ENCODE measurements around the gene GID8.

GID8 gene

GRCh38 chr20:62991196-62991807 is 53.4 kb downstream of the GID8 start:
- no peak overlapping the region for H3K27ac ChIP-seq (ENCODE audit: low read length)
- H3K27me3 ChIP-seq (ENCODE audit: control insufficient read depth, insufficient read depth, low read length) = no peaks in the 10 kb centered on the region
- no peak overlapping the region for H3K4me3 ChIP-seq (ENCODE audit: low read length)
- H3K9me3 ChIP-seq (ENCODE audit: control insufficient read depth, insufficient read depth, low read length) = no peaks in the 10 kb centered on the region
- peaks cover 5% of the 10 kb centered on the region for H3K4me1 ChIP-seq (ENCODE audit: control insufficient read depth, insufficient read depth, low read length)
- WGBS (ENCODE audit: insufficient coverage, insufficient read length) = no CpG with 5 or more reads among the region's 13 CpGs
- no peak for DNase-seq (ENCODE audit: low read depth, low spot score)
- no peaks in the 10 kb centered on the region for H3K36me3 ChIP-seq (ENCODE audit: control insufficient read depth, insufficient read depth, low read length)

- no CpG with 5 or more reads among the region's 6 CpGs for WGBS (ENCODE audit: insufficient coverage, insufficient read length)
- Histone ChIP-seq H3K4me1 (ENCODE audit: control insufficient read depth, insufficient read depth, low read length) (peaks cover 4% of the 10 kb centered on the region), H3K36me3 (ENCODE audit: control insufficient read depth, insufficient read depth, low read length) (no peaks in the 10 kb centered on the region), H3K27ac (ENCODE audit: low read length) (no peak overlapping the region), H3K9me3 (ENCODE audit: control insufficient read depth, insufficient read depth, low read length) (no peaks in the 10 kb centered on the region), H3K27me3 (ENCODE audit: control insufficient read depth, insufficient read depth, low read length) (no peaks in the 10 kb centered on the region), H3K4me3 (ENCODE audit: low read length) (no peak overlapping the region)
- DNase-seq (ENCODE audit: low read depth, low spot score) = no peak
Observed at GRCh38 chr20:62991863-62992262, 53.9 kb downstream of the GID8 start.

GRCh38 chr20:62993856-62994494 is 56.0 kb downstream of the GID8 start:
- Histone ChIP-seq H3K36me3 (ENCODE audit: control insufficient read depth, insufficient read depth, low read length) (no peaks in the 10 kb centered on the region), H3K27me3 (ENCODE audit: control insufficient read depth, insufficient read depth, low read length) (no peaks in the 10 kb centered on the region), H3K27ac (ENCODE audit: low read length) (no peak overlapping the region), H3K4me3 (ENCODE audit: low read length) (no peak overlapping the region), H3K4me1 (ENCODE audit: control insufficient read depth, insufficient read depth, low read length) (no peaks in the 10 kb centered on the region; the same call in 1 of the 2 replicates), H3K9me3 (ENCODE audit: control insufficient read depth, insufficient read depth, low read length) (no peaks in the 10 kb centered on the region)
- DNase-seq (ENCODE audit: low read depth, low spot score) = no peak
- WGBS (ENCODE audit: insufficient coverage, insufficient read length) = no CpG with 5 or more reads among the region's 23 CpGs

GRCh38 chr20:62994869-62995281 is 56.9 kb downstream of the GID8 start:
- no peaks in the 10 kb centered on the region for H3K9me3 ChIP-seq (ENCODE audit: control insufficient read depth, insufficient read depth, low read length)
- no peaks in the 10 kb centered on the region for H3K27me3 ChIP-seq (ENCODE audit: control insufficient read depth, insufficient read depth, low read length)
- DNase-seq (ENCODE audit: low read depth, low spot score) = no peak
- H3K36me3 ChIP-seq (ENCODE audit: control insufficient read depth, insufficient read depth, low read length) = no peaks in the 10 kb centered on the region
- H3K4me1 ChIP-seq (ENCODE audit: control insufficient read depth, insufficient read depth, low read length) = no peaks in the 10 kb centered on the region; the same call in 1 of the 2 replicates
- no peak overlapping the region for H3K27ac ChIP-seq (ENCODE audit: low read length)
- H3K4me3 ChIP-seq (ENCODE audit: low read length) = no peak overlapping the region
- no CpG with 5 or more reads among the region's 19 CpGs for WGBS (ENCODE audit: insufficient coverage, insufficient read length)

GRCh38 chr20:62995481-62995880 is 57.5 kb downstream of the GID8 start:
- no peaks in the 10 kb centered on the region for H3K9me3 ChIP-seq (ENCODE audit: control insufficient read depth, insufficient read depth, low read length)
- no peak overlapping the region for H3K4me3 ChIP-seq (ENCODE audit: low read length)
- H3K27ac ChIP-seq (ENCODE audit: low read length) = no peak overlapping the region
- H3K27me3 ChIP-seq (ENCODE audit: control insufficient read depth, insufficient read depth, low read length) = no peaks in the 10 kb centered on the region
- no peak for DNase-seq (ENCODE audit: low read depth, low spot score)
- H3K4me1 ChIP-seq (ENCODE audit: control insufficient read depth, insufficient read depth, low read length) = no peaks in the 10 kb centered on the region; the same call in 1 of the 2 replicates
- WGBS (ENCODE audit: insufficient coverage, insufficient read length) = no CpG with 5 or more reads among the region's 11 CpGs
- no peaks in the 10 kb centered on the region for H3K36me3 ChIP-seq (ENCODE audit: control insufficient read depth, insufficient read depth, low read length)

- H3K36me3 ChIP-seq (ENCODE audit: control insufficient read depth, insufficient read depth, low read length) = no peaks in the 10 kb centered on the region
- H3K27ac ChIP-seq (ENCODE audit: low read length) = no peak overlapping the region
- H3K4me3 ChIP-seq (ENCODE audit: low read length) = no peak overlapping the region
- H3K4me1 ChIP-seq (ENCODE audit: control insufficient read depth, insufficient read depth, low read length) = no peaks in the 10 kb centered on the region; the same call in 1 of the 2 replicates
- DNase-seq (ENCODE audit: low read depth, low spot score) = no peak
- no peaks in the 10 kb centered on the region for H3K27me3 ChIP-seq (ENCODE audit: control insufficient read depth, insufficient read depth, low read length)
- H3K9me3 ChIP-seq (ENCODE audit: control insufficient read depth, insufficient read depth, low read length) = no peaks in the 10 kb centered on the region
- no CpG with 5 or more reads among the region's 25 CpGs for WGBS (ENCODE audit: insufficient coverage, insufficient read length)
Observed at GRCh38 chr20:62995898-62996595, 58.1 kb downstream of the GID8 start.

GRCh38 chr20:62996596-62996982 is 58.6 kb downstream of the GID8 start:
- Histone ChIP-seq H3K4me1 (ENCODE audit: control insufficient read depth, insufficient read depth, low read length) (no peaks in the 10 kb centered on the region; the same call in 1 of the 2 replicates), H3K36me3 (ENCODE audit: control insufficient read depth, insufficient read depth, low read length) (no peaks in the 10 kb centered on the region), H3K9me3 (ENCODE audit: control insufficient read depth, insufficient read depth, low read length) (no peaks in the 10 kb centered on the region), H3K4me3 (ENCODE audit: low read length) (no peak overlapping the region), H3K27me3 (ENCODE audit: control insufficient read depth, insufficient read depth, low read length) (0 out of 2 replicates have a peak, but pooled peaks cover 1% of the 10 kb centered on the region), H3K27ac (ENCODE audit: low read length) (no peak overlapping the region)
- no CpG with 5 or more reads among the region's 14 CpGs for WGBS (ENCODE audit: insufficient coverage, insufficient read length)
- no peak for DNase-seq (ENCODE audit: low read depth, low spot score)

- no peak overlapping the region for H3K27ac ChIP-seq (ENCODE audit: low read length)
- no peak for DNase-seq (ENCODE audit: low read depth, low spot score)
- no CpG with 5 or more reads among the region's 20 CpGs for WGBS (ENCODE audit: insufficient coverage, insufficient read length)
- H3K4me1 ChIP-seq (ENCODE audit: control insufficient read depth, insufficient read depth, low read length) = no peaks in the 10 kb centered on the region; the same call in 1 of the 2 replicates
- no peaks in the 10 kb centered on the region for H3K36me3 ChIP-seq (ENCODE audit: control insufficient read depth, insufficient read depth, low read length)
- peaks cover 1% of the 10 kb centered on the region; the same call in 1 of the 2 replicates for H3K27me3 ChIP-seq (ENCODE audit: control insufficient read depth, insufficient read depth, low read length)
- H3K9me3 ChIP-seq (ENCODE audit: control insufficient read depth, insufficient read depth, low read length) = no peaks in the 10 kb centered on the region
- no peak overlapping the region for H3K4me3 ChIP-seq (ENCODE audit: low read length)
Observed at GRCh38 chr20:62997417-62998035, 59.6 kb downstream of the GID8 start.

Data from iPS DF 6.9 (cell line).